IgD-negative memory B cell (primary cell): ENCODE measurements around the gene OSBPL10. TPM values are rescaled to one million over a fixed set of nuclear protein-coding genes. Genes with fewer than 3 reads are reported as not detected.

Source experiments
- H3K27ac Mint-ChIP-seq, 3 donors: one replicate each; pipeline ENCODE4 v1.8.0; 2020 to 2022; ENCODE audit warnings: mild to moderate bottlenecking in 3 of 3, mixed read lengths in 3 of 3, moderate library complexity in 1 of 3
- H3K27me3 Mint-ChIP-seq: one replicate; pipeline ENCODE4 v1.8.0; 2021; ENCODE audit warnings: mixed read lengths
- H3K36me3 Mint-ChIP-seq: one replicate; pipeline ENCODE4 v1.8.0; 2020; ENCODE audit warnings: mild to moderate bottlenecking, mixed read lengths
- H3K4me1 Mint-ChIP-seq, 3 donors: one replicate each; pipeline ENCODE4 v1.8.0; 2020 to 2022; ENCODE audit warnings: mixed read lengths in 3 of 3, mild to moderate bottlenecking in 1 of 3
- H3K4me3 Mint-ChIP-seq, 4 donors: one replicate each; pipeline ENCODE4 v1.8.0; 2020 to 2022; ENCODE audit warnings: mild to moderate bottlenecking in 4 of 4, mixed read lengths in 4 of 4, moderate library complexity in 3 of 4
- H3K9me3 Mint-ChIP-seq, 3 donors: one replicate each; pipeline ENCODE4 v1.8.0; 2020 to 2021; ENCODE audit warnings: mixed read lengths in 3 of 3, mild to moderate bottlenecking in 1 of 3
- polyA plus RNA-seq: library from polyadenylated mRNA; unstranded; fragments of 300-500 nt; fragmentation: Illumina TruSeq; gene quantifications from one replicate; pipeline ENCODE4 v1.2.3, GENCODE V29; 2021

The OSBPL10 gene
- polyA plus RNA-seq, 1 donor from 2014 or later = 126 TPM

GRCh38 chr3:31918179-31919150 is 62.6 kb downstream of the OSBPL10 start:
- peaks cover 17% of the 10 kb centered on the region for H3K36me3 Mint-ChIP-seq
- peaks cover 1% of the 10 kb centered on the region for H3K27me3 Mint-ChIP-seq
- H3K4me3 Mint-ChIP-seq = peak overlapping the region; percentile 70 to 92 (median 88)
- peak overlapping the region; percentile 89 to 97 (median 96) for H3K27ac Mint-ChIP-seq
- H3K4me1 Mint-ChIP-seq = peaks cover 61 to 67% (median 66%) of the 10 kb centered on the region in 3 donors
- H3K9me3 Mint-ChIP-seq = peaks cover 0 to 8% (median 5%) of the 10 kb centered on the region in 3 donors

GRCh38 chr3:31917303-31918005 is 63.6 kb downstream of the OSBPL10 start:
- Mint-ChIP-seq H3K27ac (peak overlapping the region; percentile 91 to 97 (median 96)), H3K4me3 (peak overlapping the region; percentile 76 to 94 (median 86)), H3K36me3 (peaks cover 13% of the 10 kb centered on the region), H3K4me1 (peaks cover 59 to 65% (median 64%) of the 10 kb centered on the region in 3 donors), H3K27me3 (no peaks in the 10 kb centered on the region), H3K9me3 (peaks cover 0 to 8% (median 5%) of the 10 kb centered on the region in 3 donors)

GRCh38 chr3:31911643-31912042 is 69.4 kb downstream of the OSBPL10 start:
- Mint-ChIP-seq H3K4me3 (peak overlapping the region in 1 of 4 donors; percentile 41), H3K27me3 (no peaks in the 10 kb centered on the region), H3K27ac (no peak overlapping the region), H3K36me3 (peaks cover 7% of the 10 kb centered on the region), H3K9me3 (no peaks in the 10 kb centered on the region), H3K4me1 (peaks cover 51 to 62% (median 58%) of the 10 kb centered on the region in 3 donors)

GRCh38 chr3:31911124-31911523 is 69.9 kb downstream of the OSBPL10 start:
- Mint-ChIP-seq H3K4me1 (peaks cover 51 to 62% (median 58%) of the 10 kb centered on the region in 3 donors), H3K4me3 (peak overlapping the region in 2 of 4 donors; percentile 35 to 70), H3K9me3 (no peaks in the 10 kb centered on the region), H3K27me3 (no peaks in the 10 kb centered on the region), H3K27ac (peak overlapping the region in 2 of 3 donors; percentile 46 to 73), H3K36me3 (peaks cover 7% of the 10 kb centered on the region)

- peak overlapping the region; percentile 11 to 85 (median 66) for H3K4me3 Mint-ChIP-seq
- no peaks in the 10 kb centered on the region for H3K27me3 Mint-ChIP-seq
- peaks cover 16% of the 10 kb centered on the region for H3K36me3 Mint-ChIP-seq
- H3K4me1 Mint-ChIP-seq = peaks cover 60 to 72% (median 68%) of the 10 kb centered on the region in 3 donors
- H3K27ac Mint-ChIP-seq = peak overlapping the region in 2 of 3 donors; percentile 46 to 61
- H3K9me3 Mint-ChIP-seq = no peaks in the 10 kb centered on the region
Observed at GRCh38 chr3:31909455-31909854, 71.6 kb downstream of the OSBPL10 start.

GRCh38 chr3:31908391-31909097 is 72.5 kb downstream of the OSBPL10 start:
- Mint-ChIP-seq H3K36me3 (peaks cover 13% of the 10 kb centered on the region), H3K27me3 (no peaks in the 10 kb centered on the region), H3K27ac (peak overlapping the region in 2 of 3 donors; percentile 61 to 66), H3K4me1 (peaks cover 65 to 75% (median 73%) of the 10 kb centered on the region in 3 donors), H3K9me3 (no peaks in the 10 kb centered on the region), H3K4me3 (peak overlapping the region in 3 of 4 donors; percentile 11 to 84 (median 49))

- H3K4me3 Mint-ChIP-seq = peak overlapping the region in 3 of 4 donors; percentile 52 to 86 (median 80)
- no peaks in the 10 kb centered on the region for H3K9me3 Mint-ChIP-seq
- peak overlapping the region in 1 of 3 donors; percentile 82 for H3K27ac Mint-ChIP-seq
- H3K4me1 Mint-ChIP-seq = peaks cover 69 to 82% (median 77%) of the 10 kb centered on the region in 3 donors
- H3K27me3 Mint-ChIP-seq = no peaks in the 10 kb centered on the region
- peaks cover 19% of the 10 kb centered on the region for H3K36me3 Mint-ChIP-seq
Observed at GRCh38 chr3:31906182-31906581, 74.9 kb downstream of the OSBPL10 start.

- Mint-ChIP-seq H3K36me3 (peaks cover 16% of the 10 kb centered on the region), H3K4me1 (peaks cover 70 to 80% (median 79%) of the 10 kb centered on the region in 3 donors), H3K4me3 (peak overlapping the region in 3 of 4 donors; percentile 1 to 59 (median 52)), H3K9me3 (no peaks in the 10 kb centered on the region), H3K27me3 (no peaks in the 10 kb centered on the region), H3K27ac (peak overlapping the region; percentile 39 to 95 (median 63))
Observed at GRCh38 chr3:31903686-31904431, 77.2 kb downstream of the OSBPL10 start.

GRCh38 chr3:31900583-31900982 is 80.5 kb downstream of the OSBPL10 start:
- H3K27me3 Mint-ChIP-seq = no peaks in the 10 kb centered on the region
- H3K27ac Mint-ChIP-seq = peak overlapping the region in 2 of 3 donors; percentile 4 to 74
- H3K9me3 Mint-ChIP-seq = no peaks in the 10 kb centered on the region
- peaks cover 49 to 69% (median 59%) of the 10 kb centered on the region in 3 donors for H3K4me1 Mint-ChIP-seq
- peaks cover 12% of the 10 kb centered on the region for H3K36me3 Mint-ChIP-seq
- H3K4me3 Mint-ChIP-seq = peak overlapping the region in 2 of 4 donors; percentile 15 to 49

GRCh38 chr3:31896648-31897433 is 84.2 kb downstream of the OSBPL10 start:
- H3K4me1 Mint-ChIP-seq = peaks cover 53 to 73% (median 57%) of the 10 kb centered on the region in 3 donors
- H3K27me3 Mint-ChIP-seq = no peaks in the 10 kb centered on the region
- peak overlapping the region in 2 of 3 donors; percentile 25 to 59 for H3K27ac Mint-ChIP-seq
- peaks cover 12% of the 10 kb centered on the region for H3K36me3 Mint-ChIP-seq
- peak overlapping the region in 1 of 4 donors; percentile 65 for H3K4me3 Mint-ChIP-seq
- no peaks in the 10 kb centered on the region for H3K9me3 Mint-ChIP-seq

GRCh38 chr3:31896026-31896425 is 85.0 kb downstream of the OSBPL10 start:
- H3K4me3 Mint-ChIP-seq = peak overlapping the region in 1 of 4 donors; percentile 13
- peaks cover 54 to 73% (median 55%) of the 10 kb centered on the region in 3 donors for H3K4me1 Mint-ChIP-seq
- no peaks in the 10 kb centered on the region for H3K9me3 Mint-ChIP-seq
- no peaks in the 10 kb centered on the region for H3K27me3 Mint-ChIP-seq
- H3K36me3 Mint-ChIP-seq = peaks cover 8% of the 10 kb centered on the region
- H3K27ac Mint-ChIP-seq = no peak overlapping the region

GRCh38 chr3:31895471-31895870 is 85.6 kb downstream of the OSBPL10 start:
- Mint-ChIP-seq H3K4me1 (peaks cover 55 to 74% (median 56%) of the 10 kb centered on the region in 3 donors), H3K27ac (peak overlapping the region in 2 of 3 donors; percentile 20 to 24), H3K27me3 (no peaks in the 10 kb centered on the region), H3K4me3 (peak overlapping the region in 1 of 4 donors; percentile 10), H3K9me3 (no peaks in the 10 kb centered on the region), H3K36me3 (peaks cover 8% of the 10 kb centered on the region)
